DMS114 treated with DMSO at 0.1 percent for 48 hours (cell line): Measurements from ENCODE around the gene RXRA.

Experiments used
- DNase-seq: peaks from one replicate; lab custom pipeline; 2025; ENCODE audit not compliant: unreplicated experiment; lab: John Stamatoyannopoulos, UW

The RXRA gene

DNA sequence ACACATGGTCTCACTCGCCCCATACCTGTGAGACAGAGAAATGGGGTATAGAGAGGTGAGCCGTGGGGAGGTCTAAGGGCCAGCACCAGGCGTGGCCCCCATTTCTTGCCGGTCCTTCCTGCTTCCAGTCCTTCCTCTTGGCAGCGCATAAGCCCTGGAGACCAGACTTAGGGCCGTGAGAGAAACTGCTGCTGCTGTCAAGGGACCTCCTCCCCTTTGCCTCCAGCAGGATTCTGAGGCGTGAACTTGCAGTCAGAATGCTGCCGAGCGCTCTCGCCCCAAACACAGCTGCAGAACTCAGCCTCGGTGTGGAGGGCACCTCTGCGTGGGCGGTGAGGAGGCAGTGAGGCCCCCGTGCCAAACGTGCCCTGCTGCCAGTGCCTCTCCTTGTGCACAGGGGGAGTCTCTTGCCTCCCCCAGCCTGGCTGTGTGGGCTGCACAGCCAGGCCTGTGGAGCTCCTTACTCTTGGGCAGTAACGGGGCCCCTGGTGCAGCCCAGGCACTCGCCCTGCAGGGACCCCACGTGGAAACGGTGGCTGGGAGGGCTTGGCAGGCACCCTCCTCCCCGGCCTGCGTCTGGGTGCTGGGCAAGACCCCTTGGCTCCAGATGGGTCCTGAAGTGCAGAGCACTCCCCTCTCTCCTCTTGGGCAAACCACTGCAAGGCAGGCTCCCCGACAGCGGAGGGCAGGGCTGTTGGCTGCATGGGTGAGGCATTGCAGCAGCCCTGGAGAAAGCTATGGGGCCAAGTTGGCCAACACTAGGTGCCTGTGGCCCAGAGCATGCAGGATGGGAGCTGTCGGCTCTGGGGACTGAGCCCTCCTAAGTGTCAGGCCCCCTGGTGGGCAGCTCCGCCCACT, 85.4 kb downstream of the RXRA start:
- DNase-seq, result no peak

DNA sequence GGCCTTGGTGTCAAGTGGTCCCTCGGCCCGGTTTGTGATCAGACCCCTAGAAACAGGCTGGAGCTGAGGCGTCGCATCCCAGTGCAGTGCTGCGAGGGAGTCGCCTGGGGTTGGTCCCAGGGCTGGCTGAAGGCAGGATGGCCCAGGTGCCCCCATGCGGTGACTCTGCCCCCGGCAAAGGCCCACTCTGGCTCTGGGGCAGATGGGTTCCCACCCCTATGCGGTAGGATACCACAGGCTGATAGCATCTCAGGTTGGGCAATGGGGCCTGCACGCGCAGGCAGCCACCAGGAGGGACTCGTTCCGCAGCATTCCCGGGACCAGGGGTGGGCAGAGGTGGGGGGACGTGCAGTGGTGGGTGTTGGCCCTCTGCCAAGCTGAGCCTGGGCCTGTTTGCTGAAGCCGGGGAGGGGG, 86.0 kb downstream of the RXRA start:
- no peak for DNase-seq

DNA sequence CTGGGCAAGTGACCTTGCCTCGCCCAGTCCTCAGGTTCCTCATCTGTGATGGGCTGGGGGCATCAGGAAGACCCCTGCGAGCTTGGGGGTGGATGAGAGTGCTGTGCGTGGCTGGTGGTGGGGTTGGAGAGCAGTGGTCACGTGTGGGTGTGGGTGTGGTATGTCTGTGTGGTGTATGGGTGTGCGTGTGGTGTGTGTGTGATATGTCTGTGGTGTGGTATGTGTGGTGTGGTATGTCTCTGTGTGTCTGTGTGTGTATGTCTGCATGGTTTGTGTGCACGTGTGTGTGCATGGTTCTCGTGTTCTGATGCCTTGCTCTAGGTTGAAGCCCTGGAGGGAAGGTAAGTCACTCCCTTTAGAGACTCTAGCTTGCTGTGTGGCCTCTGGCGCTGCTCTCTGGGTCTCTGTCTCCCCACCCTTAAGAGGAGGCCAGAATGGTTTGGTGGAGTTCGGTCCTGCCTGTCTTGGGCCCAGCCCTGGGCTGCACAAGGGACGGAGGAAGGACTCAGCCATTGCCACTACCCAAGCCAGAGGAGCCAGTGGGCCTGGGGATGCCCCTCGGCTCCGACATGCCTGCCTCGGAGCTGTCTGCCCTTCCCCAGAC, 87.0 kb downstream of the RXRA start:
- DNase-seq, result no peak

DNA sequence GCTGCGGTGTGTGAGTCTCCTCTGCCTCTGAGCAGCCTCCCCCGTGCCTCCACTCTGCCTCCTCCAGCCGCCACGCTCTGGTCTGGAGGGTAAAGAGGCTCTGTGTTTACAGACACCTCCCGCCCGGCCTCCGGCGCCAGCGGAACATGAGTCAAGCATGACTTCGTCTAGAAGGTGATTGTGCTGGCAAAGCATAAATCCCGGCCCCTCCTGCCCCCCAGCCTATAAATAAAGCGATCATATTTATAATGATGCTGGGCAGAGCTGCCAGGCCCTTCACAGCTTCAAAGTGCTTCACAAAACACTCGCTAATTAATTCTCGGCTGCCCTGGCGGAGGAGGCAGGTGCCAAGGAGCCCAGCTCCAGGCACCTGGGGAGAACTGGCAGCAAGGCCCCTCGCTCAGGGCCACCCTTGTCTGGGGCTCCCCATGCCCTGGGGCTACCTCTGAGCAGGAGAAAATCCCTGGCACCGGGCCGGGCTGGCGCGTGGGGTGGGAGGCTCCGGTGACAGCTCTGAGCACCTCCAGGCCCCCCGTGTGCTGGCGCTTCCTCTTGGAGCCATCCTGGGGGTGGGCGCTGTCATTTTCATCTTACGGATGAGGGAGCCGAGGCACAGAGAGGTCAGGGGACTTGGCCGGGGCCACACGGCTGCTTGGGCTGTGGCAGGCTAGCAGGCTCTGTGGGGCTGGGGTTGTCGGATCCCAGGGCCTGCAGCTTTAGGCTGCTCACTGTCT, 87.8 kb downstream of the RXRA start:
- DNase-seq, result no peak

DNA sequence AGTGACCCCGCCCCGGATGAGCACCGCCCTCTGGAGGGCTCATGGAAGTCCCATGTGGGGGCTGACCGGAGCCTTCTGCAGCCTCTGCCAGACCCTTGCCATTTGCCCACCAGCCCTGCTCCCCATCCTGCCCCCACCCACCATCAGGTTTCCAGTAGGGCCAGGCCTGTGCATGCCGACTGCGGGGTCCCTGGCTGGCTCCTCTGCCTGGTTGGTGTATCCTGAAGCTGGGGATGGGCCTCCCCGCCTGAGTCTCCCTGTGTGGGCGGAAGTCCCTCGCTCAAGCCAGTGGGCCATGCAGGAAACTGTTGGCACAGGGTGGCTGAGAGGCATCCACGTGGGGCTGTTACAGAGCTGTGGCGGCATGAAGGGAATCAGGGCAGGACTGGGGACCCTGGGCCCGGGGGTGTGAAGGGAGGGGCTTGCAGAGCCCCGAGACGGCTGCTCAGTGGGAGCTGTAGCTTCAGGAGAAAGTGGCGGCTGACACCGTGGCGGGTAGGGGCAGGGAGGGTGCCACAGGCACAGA, 88.7 kb downstream of the RXRA start:
- no peak for DNase-seq

DNA sequence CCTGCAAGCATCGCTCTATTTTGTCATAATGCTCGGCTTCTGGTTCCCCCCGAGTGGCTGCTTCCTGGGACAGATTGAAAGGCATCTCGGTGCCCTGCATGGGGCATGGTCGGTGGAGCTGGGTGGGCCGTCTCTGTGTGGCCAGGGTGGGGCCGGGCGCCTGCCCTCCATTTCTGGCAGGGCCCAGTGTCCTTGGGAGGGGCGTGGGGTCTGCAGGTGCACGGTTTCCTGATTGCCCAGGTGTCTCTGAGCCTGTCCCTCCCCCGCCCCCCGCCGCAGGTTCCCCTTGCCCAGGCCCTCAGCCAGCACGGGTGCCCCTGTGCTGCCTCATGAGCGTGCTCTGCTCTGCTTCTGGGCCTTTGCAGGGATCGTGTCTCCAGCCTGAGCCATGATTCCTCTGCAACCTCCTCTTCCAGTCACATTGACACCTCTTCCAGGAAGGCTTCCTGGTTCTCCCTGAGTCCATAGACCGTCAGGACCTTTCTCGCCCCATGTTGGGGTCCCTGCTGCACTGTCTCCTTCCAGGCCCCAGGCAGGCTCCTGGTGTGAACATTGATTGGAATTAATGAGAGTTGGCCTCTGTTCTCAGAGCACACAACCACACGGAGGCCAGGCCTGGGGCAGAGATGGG, 90.2 kb downstream of the RXRA start:
- DNase-seq, result no peak

DNA sequence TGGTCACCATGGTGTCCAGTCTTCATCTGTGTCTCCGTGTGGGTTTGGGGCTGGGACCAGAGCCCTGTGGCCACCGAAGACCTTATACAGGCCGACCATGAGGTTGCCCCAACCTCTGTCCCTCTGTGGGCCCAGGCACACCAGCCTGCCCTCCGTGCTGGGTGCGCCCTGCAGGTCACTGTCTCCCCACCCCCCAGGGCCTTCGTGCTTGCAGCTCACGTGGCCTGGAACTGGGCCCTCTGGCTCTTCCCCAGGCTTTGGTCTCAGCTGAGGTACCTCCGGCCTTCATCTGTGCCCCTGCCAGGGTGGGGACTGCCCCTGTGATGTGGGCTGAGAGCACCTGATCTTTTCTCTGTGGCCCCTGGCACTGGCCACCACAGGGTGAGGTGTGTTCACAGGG, 92.1 kb downstream of the RXRA start:
- no peak for DNase-seq

DNA sequence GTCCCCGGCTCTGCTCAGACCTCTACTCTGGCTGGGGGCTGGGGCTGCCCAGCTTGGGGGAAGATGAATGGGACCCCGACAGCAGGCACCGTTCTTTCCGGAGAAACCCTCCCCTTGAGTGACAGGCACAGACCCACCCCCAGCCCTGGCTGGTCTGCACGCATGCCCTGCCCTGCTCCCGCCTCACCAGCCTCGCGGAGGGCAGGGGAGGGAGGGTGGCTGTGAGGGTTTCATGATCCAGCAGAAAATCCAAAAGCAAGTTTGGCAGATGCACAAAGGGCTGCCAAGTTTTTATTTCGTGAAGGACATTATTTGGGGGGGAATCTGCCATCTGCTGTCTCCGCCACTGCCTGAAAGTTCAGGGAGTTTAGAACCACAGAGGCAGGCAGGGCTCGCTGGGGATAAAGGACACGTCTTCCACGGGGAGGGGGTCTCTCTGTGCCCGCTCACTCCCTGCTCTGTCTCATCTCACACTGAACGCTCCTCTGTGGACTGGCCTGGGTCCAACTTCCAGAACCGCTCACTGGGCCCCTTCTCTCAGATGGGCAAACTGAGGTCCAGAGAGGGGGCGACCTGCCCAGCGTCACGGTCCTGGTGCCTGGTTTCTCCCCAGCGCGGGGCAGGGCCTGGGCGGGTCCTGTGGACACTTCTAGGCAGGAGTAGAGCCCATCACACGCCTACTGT, 92.9 kb downstream of the RXRA start:
- DNase-seq, result no peak

DNA sequence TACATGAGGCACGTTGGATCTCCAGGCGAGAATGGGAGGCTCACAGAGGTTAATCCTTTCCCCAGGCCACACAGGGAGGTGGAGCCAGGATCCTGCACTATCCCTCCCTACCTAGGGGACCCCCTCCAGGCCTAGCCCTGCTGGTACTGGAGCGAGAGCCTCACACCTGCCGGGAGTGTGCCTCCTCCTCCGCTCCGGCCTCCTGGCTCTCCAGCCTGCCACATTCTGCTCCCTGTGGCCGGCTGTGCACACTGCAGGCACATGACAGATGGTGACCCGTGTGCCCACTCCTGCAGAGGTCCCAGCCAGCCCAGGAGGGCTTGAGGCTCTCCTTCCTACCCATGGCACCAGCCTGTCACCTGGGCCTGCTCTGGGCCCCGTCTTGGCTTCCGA, 93.4 kb downstream of the RXRA start:
- no peak for DNase-seq

DNA sequence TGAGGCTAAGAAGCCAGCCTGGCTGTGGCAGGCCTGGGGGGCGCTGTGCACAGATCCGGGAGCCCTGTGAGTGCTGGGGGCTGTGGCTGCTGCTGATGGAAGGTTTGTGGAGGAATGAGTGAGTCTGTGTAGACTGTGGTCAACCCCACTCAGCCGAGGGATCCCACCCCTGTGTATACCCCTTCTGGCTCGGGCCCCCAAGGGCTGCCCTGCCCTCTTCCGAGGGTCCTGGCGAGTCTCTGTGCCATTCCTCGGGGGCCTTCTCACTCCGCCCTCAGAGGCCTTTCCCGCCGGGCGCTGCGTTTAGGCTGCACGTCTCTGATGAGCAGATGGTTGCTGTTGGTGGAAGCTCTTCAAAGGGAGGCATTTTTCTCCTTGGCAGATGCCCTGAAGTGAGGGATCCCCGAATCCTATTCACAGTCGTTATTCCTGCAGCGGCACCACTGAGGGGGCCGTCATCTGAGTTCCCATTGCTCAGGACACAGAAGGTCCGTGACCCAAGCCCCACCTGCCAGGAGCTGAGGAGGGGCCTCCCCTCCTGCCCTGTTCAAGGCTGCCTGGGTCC, 94.1 kb downstream of the RXRA start:
- DNase-seq, result no peak

DNA sequence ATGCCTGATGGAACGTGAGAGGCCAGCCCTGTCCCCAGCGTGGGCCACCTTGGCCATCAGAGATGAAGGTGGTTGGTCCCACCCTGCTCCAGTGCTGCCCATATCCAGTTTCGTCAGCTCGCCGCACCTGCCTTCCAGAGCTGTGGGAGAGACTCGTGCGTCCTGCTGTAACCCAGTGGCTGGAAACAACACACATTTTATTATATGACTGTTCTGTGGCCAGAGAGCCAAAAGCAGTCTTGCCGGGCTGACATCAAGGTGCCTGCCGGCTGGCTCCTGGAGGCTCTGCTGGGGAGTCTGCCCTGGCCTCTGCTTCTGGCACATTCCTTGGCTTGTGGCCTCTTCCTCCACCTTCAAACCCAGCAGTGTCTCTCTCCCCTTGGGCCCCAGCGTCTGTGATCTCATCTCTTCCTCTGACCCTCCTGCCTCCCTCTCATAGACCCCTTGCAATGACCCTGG, 94.7 kb downstream of the RXRA start:
- DNase-seq, result no peak

DNA sequence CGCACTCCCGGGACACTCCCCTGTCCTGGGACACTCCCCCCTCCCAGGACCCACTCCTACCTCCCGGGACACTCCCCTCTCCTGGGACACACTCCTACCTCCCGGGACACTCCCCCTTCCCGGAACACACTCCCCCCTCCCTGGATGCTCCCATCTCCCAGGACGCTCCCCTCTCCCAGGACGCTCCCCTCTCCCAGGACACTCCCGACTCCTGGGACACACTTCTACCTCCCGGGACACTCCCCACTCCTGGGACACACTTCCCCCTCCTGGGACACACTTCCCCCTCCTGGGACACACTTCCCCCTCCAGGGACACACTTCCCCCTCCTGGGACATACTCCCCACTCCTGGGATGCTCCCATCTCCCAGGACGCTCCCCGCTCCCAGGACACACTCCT, 95.6 kb downstream of the RXRA start:
- no peak for DNase-seq

DNA sequence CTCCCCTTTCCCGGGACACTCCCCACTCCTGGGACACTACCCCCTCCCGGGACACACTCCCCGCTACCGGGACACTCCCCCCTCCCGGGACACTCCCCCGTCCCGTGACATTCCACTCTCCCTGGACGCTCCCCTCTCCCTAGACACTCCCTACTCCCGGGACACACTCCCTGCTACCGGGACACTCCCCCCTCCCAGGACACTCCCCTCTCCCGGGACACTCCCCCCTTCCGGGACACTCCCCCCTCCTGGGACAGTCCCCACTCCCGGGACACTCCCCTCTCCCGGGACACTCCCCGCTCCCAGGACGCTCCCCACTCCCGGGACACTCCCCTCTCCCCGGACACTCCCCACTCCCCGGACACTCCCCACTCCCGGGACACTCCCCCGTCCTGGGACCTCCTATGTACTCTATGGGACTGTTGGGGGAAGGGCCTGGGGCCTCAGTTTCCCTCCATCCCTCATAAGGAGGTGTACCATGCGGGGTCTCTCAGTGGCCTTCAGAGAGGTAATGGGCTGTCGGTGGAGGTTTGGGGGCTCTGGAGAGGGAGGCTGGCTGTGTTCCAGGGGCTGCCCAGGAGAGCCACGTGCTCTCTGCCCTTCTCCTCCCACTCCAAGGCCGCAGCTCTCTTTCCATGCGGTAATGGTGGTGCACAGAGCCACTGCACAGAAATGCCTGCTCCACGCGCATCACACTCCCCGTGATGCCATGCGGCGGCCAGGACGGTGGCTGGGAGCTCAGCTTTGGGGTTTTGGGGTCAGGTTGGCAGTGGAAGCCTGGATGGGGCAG, 96.2 kb downstream of the RXRA start:
- no peak for DNase-seq

DNA sequence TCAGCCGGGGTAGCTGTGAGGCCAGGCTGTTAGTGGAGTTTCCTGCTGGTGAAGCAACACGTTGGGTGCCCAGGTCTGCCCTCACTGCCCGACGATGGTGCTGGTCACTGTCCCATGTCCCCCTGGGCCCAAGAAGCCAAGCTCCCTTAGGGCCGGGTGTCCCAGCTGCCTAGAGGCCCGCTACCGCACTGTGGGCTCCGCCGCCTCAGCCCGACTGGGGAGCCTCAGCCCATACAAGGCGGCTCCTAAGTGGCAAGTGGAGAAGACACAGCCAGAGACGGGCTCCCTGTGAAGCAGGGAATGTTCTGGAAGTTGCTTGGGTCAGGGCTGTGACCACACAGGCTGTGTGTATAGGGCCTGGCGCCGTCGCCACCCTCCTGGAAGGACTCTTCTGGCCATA, 96.9 kb downstream of the RXRA start:
- no peak for DNase-seq

DNA sequence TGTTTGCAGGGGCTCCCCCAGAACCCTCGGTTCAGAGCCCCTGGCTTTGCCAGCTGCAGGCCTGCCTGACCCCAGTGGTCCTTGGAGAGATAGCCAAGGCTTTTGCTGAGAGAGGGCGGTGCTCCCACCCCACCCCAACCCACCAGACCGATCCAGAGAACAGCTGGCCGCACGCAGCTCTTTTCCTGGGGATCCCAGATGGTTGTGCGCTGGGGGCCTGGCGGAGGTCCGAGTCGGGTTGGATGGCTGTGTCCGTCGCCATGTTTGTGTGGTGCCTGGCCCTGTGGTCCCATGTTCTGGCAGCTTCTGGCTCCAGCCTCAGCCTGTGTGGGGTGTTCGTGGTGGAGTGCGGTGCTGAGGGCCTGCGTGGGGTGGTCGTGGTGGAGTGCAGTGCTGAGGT, 97.5 kb downstream of the RXRA start:
- no peak for DNase-seq

DNA sequence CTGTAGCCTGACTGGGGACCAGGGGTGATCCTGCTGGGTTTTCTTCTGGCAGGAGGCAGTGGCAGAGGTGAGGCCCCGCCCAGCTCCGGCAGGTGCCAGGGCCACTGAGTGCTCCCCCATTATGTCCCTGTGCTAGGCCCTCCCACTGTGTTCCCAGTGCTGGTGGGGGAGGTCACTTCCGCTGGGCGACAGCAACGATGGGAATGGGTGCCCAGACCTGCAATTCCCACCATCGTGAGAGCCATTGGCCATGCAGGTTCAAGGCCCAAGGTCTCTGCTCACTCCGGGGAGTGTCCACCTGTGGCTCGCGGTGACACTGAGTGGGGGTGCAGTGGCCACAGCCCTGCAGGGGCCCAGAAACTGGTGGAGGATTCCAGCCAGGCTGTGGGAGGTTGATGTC, 98.6 kb downstream of the RXRA start:
- DNase-seq, result no peak

DNA sequence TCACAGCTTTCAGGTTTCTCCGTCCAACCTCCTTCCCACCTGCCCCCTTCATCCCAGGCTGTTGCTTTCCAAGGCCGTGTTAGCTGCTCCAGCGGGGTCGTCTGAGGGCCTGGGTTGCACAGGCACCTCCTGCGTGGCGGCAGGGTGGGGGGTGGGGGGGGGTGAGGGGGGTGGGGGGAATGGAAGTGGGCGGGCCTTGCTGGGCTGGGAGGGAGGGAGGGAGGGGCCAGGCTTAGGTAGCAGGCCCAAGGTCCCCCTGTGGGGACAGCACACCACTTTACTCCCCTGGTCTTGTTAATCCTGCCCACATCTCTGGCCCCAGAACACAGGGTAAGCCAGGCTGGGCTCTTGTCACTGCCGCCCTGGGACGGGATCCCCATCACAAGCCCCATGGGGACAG, 99.1 kb downstream of the RXRA start:
- DNase-seq, result no peak

DNA sequence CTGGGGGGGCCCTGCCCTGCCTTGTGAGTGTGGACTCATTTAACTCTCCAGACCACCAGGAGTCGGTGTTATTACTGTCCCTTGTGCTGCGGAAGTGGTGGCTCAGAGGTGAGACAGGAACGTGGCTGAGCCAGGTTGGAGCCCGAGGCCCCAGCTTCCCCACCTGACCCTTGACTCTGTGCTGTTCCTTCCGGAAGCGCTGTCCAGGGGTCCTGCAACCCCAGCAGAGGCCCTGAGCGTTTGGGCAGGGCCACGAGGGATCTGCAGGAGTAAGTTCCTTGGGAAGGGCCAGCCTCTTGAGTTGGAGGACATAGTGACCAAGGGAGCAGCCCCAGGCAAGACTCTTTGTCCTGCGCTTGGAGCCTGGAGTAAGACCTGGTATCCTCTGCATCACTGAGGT, 99.6 kb downstream of the RXRA start:
- DNase-seq, result no peak

DNA sequence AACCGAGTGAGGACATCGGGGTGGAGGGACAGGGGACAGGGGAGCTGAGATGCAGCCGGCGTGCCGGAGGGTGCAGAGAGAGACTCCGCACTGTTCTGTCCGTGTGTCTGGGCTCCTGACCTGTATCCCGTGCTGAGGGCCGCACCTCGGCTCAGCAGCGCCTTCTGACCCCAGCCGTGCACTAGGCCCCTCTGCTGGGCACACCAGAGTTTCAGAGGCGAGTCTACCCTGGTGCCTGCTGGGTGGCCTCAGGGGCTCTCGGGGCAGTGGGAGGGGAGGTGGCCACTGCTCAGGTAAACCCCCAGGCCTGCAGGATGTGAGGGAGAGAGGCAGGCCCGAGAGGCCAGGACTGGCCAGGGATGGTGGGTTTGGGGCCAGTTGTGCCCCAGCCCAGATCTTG, 100.2 kb downstream of the RXRA start:
- no peak for DNase-seq
